Esophagus muscularis mucosa (tissue), 3 donors: Measurements from ENCODE around the gene OR2T10.

Source experiments
- CTCF ChIP-seq, 3 experiments: fragments of 200-600 bp in 2 of 3; fragments of 450-650 bp in 1 of 3; sonication (generic) in 2 of 3; IDR thresholded peaks; one replicate each; pipeline ENCODE4 v1.5.1; 2017 to 2019; ENCODE audit warnings: antibody characterized with exemption in 3 of 3, mild to moderate bottlenecking in 2 of 3, moderate library complexity in 1 of 3
- POLR2A ChIP-seq: fragments of 450-650 bp; IDR thresholded peaks from one replicate; pipeline ENCODE4 v1.6.1; 2017; ENCODE audit warnings: antibody characterized with exemption, moderate library complexity, mild to moderate bottlenecking, low read depth

GRCh38 chr1:248625166-248625565, 27.7 kb upstream of the OR2T10 start:
- TF ChIP-seq CTCF (IDR thresholded peaks at IDR 0.05) (no peak), POLR2A (no peak)
